Hepatic stellate cell (primary cell): Measurements from ENCODE around the gene PRR5.
"Not testable (repeated sequence)": the region's sequence is repeated elsewhere in the genome, so short reads cannot be mapped to it uniquely, and the experiment has no call there.

Source experiments
- DNase-seq: peaks from one replicate; pipeline ENCODE4 v3.0.0; 2011; ENCODE audit warnings: low spot score

PRR5 gene

DNA sequence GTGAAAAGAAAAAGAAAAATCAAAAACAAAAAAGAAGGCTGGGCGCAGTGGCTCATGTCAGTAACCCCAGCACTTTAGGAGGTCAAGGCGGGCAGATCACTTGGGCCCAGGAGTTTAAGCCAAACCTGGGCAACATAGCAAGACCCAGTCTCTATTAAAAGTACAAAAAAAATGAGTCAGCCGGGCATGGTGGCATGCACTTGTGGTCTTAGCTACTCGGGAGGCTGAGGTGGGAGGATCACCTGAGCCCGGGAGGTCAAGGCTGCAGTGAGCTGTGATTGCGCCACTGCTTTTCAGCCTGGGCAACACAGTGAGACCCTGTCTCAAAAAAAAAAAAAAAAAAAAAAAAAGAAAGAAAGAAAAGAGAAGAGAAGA is 26.0 kb upstream of the PRR5 start:
- DNase-seq, result not testable (repeated sequence)

DNA sequence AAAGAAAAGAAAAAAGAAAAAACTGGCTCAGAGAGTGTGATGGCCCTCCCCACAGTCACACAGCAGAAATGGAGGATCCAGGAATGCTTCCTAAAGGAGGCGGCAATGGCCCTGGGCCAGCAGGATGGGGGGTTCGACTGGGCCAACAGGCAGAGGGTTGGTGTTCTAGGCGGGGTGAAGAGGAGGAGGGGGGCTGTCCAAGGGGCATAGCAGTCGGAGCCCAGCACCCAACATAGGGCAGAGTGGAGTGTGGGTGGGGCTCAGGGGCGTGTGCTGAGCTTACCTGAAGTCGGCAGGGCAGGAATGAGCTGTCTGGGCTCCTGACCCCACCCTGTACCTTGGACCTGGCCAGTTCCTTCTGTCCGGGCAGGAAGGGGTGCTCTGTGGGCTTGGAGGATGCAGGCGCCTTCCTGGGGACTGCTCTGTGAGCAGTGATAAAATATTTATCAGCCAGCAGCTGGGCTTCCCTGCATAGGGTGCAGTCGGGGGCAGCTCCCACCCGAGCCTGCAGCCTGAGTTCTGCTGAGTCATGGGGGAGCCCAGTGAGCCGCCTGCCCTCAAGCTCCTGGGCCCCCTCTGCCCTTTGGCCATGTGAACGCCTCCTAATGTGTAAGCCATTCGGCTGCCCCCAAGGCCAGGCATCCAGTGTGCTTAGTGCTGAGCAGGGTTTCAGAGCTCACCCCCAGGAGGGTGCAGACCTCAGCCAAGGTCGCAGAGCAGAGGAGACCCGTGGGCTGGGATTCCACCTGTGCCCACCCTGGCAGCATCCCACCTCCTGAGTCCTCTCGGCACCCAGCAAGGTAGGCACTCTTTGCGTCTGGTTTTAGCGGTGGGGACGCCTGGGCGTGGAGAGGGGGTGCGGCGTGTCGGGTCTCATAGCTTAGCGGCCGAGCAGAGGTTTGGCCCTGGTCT is 25.3 kb upstream of the PRR5 start:
- DNase-seq, result no peak

- DNase-seq, result no peak
Measured at GRCh38 chr22:44677353-44677840, 24.6 kb upstream of the PRR5 start.

- DNase-seq, result no peak
Measured at GRCh38 chr22:44677871-44678555, 24.0 kb upstream of the PRR5 start.

GRCh38 chr22:44678556-44679305 is 23.3 kb upstream of the PRR5 start:
- no peak for DNase-seq

- not testable (repeated sequence) for DNase-seq
Measured at GRCh38 chr22:44679306-44679647, 22.7 kb upstream of the PRR5 start.

DNA sequence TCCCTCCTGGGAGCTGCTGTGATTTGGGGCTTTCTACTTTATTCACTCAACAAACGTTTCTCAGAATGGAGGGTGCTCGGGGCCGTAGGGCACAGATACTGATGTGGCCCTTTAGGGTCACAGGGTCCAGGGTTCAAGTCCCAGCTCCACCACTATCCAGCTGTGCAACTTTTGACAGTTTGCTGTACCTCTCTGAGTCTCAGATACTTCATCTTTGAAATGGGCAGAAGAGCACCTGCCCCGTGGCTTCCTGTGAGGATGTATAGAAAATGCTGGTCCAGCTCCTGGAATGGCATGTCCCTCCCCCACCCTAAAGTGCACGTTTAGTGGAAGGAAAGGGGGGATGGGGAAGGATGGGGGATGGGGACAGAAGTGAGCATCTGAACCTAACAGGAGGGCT is 21.9 kb upstream of the PRR5 start:
- no peak for DNase-seq

DNA sequence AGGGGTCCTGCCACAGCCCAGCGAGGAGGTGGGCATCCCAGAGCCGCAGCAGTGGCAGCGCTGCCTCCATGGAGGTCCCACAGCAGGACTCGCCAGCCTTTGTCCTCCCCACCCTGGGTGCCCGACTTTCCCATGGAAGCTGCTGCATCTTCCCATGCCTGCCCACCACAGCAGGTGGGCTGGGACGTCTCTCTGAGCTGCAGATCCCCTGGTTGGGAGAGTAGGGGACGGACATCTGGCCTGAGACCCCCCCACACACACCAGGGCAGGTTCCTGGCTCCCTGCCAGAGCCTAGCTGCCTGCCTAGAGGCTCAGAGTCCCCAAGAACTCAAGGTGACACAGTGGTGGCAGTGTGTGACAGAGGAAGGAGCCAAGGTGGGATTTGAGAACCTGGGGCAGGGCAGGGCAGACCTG is 21.5 kb upstream of the PRR5 start:
- DNase-seq, result no peak

GRCh38 chr22:44682556-44683168 is 19.3 kb upstream of the PRR5 start:
- DNase-seq, result no peak

GRCh38 chr22:44683237-44683636 is 18.8 kb upstream of the PRR5 start:
- no peak for DNase-seq

DNA sequence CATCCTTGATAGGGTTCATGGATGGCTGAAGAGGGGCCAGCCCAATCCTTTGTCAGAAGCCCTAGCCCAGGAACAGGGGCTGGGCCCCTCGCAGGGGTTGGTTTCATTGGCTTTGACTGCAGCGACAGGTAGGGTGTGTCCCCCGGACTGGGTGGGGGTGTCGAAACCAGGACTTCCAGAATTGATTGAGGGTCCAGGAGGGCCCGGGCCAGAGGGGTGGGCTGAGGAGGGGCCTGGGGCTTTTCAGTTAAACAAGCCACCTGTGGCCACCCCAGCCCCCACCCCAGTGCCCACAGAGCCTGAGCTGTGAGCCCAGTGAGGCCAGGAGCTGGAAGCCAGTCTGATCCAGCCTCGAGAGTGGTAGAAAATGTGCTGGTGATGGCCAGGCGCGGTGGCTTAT is 18.1 kb upstream of the PRR5 start:
- no peak for DNase-seq

DNA sequence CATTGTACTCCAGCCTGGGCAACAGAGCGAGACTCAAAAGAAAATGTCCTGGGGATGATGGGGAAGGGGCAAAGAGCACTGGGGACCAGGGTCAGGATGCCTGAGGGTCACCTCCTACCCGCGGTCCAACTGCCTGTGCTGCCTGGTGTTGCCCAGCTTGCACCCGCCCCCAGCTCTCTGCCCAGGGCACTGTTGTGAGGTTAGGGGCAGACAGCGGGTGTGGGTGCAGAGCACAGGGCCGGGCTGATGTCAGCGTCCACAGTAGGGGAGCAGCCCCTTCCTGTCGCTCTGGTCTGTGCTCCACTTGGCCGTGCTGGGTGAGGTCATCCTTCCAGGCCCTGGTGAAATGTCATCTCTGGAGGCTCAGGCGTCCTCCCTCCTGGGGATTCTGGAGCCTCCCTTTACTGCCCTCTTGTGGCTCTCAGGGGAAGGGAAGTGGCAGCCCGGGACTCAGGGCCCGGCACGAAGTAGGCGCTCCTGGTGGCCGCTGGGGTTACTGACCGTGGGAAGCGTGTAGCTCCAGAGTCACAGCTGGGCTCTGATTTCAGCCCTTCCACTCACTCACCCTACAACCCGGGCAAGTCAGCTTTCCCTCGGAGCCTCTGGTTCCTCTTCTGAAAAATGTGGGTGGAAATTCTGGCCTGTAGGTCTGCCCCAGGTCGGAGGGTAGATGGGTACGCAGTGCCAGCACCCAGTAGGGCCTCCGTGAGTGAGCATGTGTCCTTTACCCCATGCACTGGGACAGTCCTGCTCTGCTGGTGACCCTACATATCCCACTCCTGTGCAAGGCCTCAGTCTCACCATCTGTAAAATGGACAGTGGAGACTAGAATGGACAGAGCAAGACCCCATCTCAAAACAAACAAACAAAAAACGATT is 17.3 kb upstream of the PRR5 start:
- DNase-seq, result peak; percentile 95

- DNase-seq, result peak; percentile 46
Measured at GRCh38 chr22:44685384-44686056, 16.5 kb upstream of the PRR5 start.

DNA sequence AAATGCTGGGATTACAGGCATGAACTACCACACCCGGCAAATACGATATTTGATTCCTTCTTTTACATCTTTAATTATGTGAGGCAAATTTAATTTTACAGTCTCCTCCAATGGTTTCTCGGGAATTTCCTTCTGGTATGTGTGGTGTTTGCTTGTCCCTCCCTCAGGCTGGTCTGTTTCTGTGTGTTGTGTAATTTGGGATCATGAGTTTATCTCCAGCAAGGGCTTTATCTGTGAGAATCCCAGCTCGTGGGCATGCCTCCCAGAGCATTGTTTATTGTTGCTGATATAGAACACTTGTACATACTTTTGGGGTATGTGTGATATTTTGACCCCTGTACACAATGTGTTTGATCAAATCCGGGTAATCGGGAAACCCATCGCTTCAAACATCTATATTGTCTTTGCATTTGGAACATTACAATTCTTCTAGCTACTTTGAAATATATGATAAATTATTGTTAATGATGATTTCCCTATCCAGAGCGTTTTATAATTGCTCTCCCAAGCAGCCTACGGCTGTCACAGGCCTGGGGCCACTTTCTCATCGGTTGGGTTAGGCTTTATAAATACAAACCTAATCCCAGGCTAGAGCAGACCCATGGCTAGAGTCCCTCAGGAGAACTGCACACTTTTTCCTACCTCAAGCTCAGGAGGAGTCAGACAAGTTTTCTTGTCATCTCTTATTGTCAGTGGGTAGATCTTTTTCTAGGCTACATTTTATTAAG is 15.0 kb upstream of the PRR5 start:
- peak; percentile 46 for DNase-seq

DNA sequence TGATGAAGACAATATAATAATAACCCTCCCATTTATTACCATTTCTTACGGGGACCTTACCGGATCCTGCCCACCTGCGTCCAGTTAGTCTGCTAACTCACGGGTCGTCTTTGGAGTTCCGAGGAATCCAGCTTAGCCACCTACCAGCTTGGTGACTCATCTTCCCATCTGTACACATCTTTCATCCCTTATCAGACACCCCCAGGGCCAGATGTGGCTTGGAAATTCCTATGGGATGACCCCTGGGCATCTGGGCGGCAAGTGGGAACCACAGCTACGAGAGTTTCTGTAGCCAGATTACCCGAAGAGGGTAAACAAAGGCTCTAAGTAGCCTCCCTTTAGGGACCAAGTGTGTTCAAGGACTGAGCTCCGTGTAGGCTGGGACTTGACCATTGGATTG is 12.8 kb upstream of the PRR5 start:
- no peak for DNase-seq

- DNase-seq, result no peak
Measured at GRCh38 chr22:44689915-44690524, 12.0 kb upstream of the PRR5 start.

DNA sequence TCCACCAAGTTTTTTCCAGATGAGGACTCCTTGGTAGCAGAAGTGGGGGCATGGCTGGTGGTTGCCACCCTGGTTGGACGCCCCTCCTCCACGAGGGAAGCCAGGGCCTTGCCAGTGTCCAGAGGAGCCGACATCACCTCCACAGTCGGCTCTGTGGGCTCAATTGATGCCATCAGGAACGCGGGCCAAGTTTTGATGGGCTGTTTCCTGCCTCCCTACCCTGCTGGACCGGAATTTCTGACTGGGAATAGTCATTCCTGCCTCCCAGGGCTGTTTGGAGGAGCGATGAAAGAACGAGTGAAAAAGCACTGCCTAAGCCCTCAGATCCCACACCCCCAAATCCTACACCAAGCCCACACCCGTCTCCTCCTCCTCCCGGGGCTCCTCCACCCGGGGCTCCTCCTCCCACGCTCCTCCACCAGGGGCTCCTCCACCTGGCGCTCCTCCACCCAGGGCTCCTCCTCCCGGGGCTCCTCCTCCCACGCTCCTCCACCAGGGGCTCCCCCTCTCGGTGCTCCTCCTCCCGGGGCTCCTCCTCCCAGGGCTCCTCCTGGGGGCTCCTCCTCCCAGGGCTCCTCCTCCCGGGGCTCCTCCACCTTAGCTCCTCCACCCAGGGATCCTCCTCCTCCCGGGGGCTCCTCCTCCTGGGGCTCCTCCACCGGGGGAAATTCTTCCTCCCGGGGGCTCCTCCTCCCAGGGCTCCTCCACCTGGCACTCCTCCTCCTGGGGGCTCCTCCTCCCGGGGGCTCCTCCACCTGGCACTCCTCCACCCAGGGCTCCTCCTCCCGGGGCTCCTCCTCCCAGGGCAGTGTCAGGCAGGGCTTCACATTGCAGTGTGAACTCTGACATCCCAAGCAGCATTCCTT is 10.0 kb upstream of the PRR5 start:
- no peak for DNase-seq

DNA sequence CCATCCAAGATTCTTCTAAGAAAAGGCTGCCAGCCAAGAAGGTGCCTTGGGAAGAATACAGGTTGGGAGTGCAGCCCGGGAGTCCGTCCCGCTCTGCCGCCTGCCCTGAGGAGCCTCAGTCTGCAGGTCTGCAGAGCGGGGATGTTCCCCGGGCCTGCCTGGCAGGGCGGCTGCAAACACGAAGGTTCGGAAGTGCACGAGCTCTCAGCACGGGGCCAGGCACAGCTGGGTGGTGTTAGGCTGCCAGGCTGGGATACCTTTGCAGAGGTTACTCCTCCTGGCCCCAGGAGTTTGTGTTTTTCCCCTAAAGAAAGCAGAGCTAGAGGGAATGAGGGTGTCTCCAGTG is 9.4 kb upstream of the PRR5 start:
- no peak for DNase-seq

GRCh38 chr22:44693145-44693544 is 8.9 kb upstream of the PRR5 start:
- no peak for DNase-seq
